Effector memory CD8-positive, alpha-beta T cell (primary cell): ENCODE measurements around the gene ERFL.
A peak's percentile ranks its signal among the peaks of the same experiment; 100 is the strongest.
"Not testable (repeated sequence)": the region's sequence is repeated elsewhere in the genome, so short reads cannot be mapped to it uniquely, and the experiment has no call there.

ENCODE experiments used
- ATAC-seq: fragments of 150-1000 bp; cut with Tn5 transposase; replicated peaks from 2 replicates; pipeline ENCODE4 v1.10.0; 2021; ENCODE audit warnings: mild to moderate bottlenecking, moderate library complexity
- DNase-seq, 3 experiments: peaks; one replicate each; pipeline ENCODE4 v3.0.0; 2021
- H3K27ac Mint-ChIP-seq, 2 donors: one replicate each; pipeline ENCODE4 v1.8.0; 2022; ENCODE audit warnings: mild to moderate bottlenecking in 2 of 2, mixed read lengths in 2 of 2, moderate library complexity in 2 of 2
- H3K27me3 Mint-ChIP-seq, 2 donors: one replicate each; pipeline ENCODE4 v1.8.0; 2022; ENCODE audit warnings: mixed read lengths in 2 of 2
- H3K36me3 Mint-ChIP-seq: one replicate; pipeline ENCODE4 v1.8.0; 2022; ENCODE audit warnings: mild to moderate bottlenecking, moderate library complexity, mixed read lengths; ENCODE audit not compliant: insufficient read depth
- H3K4me1 Mint-ChIP-seq, 2 donors: one replicate each; pipeline ENCODE4 v1.8.0; 2022; ENCODE audit warnings: low read depth in 2 of 2, mixed read lengths in 2 of 2
- H3K4me3 Mint-ChIP-seq, 2 donors: one replicate each; pipeline ENCODE4 v1.8.0; 2022; ENCODE audit warnings: mild to moderate bottlenecking in 2 of 2, mixed read lengths in 2 of 2, moderate library complexity in 2 of 2
- H3K9me3 Mint-ChIP-seq, 2 donors: one replicate each; pipeline ENCODE4 v1.8.0; 2022; ENCODE audit warnings: mixed read lengths in 2 of 2

Gene ERFL

GRCh38 chr19:41886761-41887710, 41.2 kb downstream of the ERFL start:
- DNase-seq, result peak; percentile 52 to 78 (median 73)
- H3K4me3 Mint-ChIP-seq, result peak overlapping the region; percentile 80 to 91

GRCh38 chr19:41883821-41884733, 44.2 kb downstream of the ERFL start:
- Mint-ChIP-seq H3K27me3 (no peaks in the 10 kb centered on the region), H3K4me1 (peaks cover 62 to 71% of the 10 kb centered on the region in 2 donors), H3K4me3 (peak overlapping the region; percentile 80 to 91), H3K27ac (peak overlapping the region; percentile 91 to 96), H3K9me3 (no peaks in the 10 kb centered on the region), H3K36me3 (peaks cover 75% of the 10 kb centered on the region)
- peak; percentile 77 to 82 (median 82) for DNase-seq
- peak; percentile 57 for ATAC-seq

More at GRCh38 chr19:41886761-41887710, 41.2 kb downstream of the ERFL start:
- ATAC-seq, result peak; percentile 66
- H3K36me3 Mint-ChIP-seq, result peaks cover 87% of the 10 kb centered on the region
- H3K27ac Mint-ChIP-seq, result peak overlapping the region; percentile 91 to 96
- peaks cover 62 to 76% of the 10 kb centered on the region in 2 donors for H3K4me1 Mint-ChIP-seq
- no peaks in the 10 kb centered on the region for H3K27me3 Mint-ChIP-seq
- H3K9me3 Mint-ChIP-seq, result no peaks in the 10 kb centered on the region

GRCh38 chr19:41883463-41883820, 44.8 kb downstream of the ERFL start:
- H3K27ac Mint-ChIP-seq, result peak overlapping the region; percentile 91 to 96
- peaks cover 61 to 69% of the 10 kb centered on the region in 2 donors for H3K4me1 Mint-ChIP-seq
- peaks cover 69% of the 10 kb centered on the region for H3K36me3 Mint-ChIP-seq
- ATAC-seq (no peak), DNase-seq (no peak)
- H3K27me3 Mint-ChIP-seq, result no peaks in the 10 kb centered on the region
- H3K4me3 Mint-ChIP-seq, result peak overlapping the region; percentile 80 to 91
- no peaks in the 10 kb centered on the region for H3K9me3 Mint-ChIP-seq

- peaks cover 62% of the 10 kb centered on the region for H3K36me3 Mint-ChIP-seq
Measured at GRCh38 chr19:41882568-41883462, 45.4 kb downstream of the ERFL start, which contains the start of gene ARHGEF1. Gene ARHGEF1, plus strand, starts transcription at chr19:41883184. Its CDS starts 4,899 bp downstream, at chr19:41888083.

GRCh38 chr19:41880329-41880708, 47.9 kb downstream of the ERFL start:
- DNase-seq (no peak), ATAC-seq (no peak)
- Mint-ChIP-seq H3K4me3 (peak overlapping the region; percentile 34 to 49), H3K9me3 (no peaks in the 10 kb centered on the region), H3K27me3 (no peaks in the 10 kb centered on the region), H3K27ac (peak overlapping the region; percentile 99), H3K4me1 (peaks cover 54 to 57% of the 10 kb centered on the region in 2 donors), H3K36me3 (peaks cover 45% of the 10 kb centered on the region)

More at GRCh38 chr19:41882568-41883462, 45.4 kb downstream of the ERFL start, which contains the start of gene ARHGEF1:
- peak in 2 of 3 experiments; percentile 37 to 48 for DNase-seq
- Mint-ChIP-seq H3K4me3 (peak within 1 kb of the TSS; percentile 85 to 91), H3K9me3 (no peaks in the 10 kb centered on the region), H3K27ac (peak within 1 kb of the TSS; percentile 91 to 97), H3K4me1 (peaks cover 59 to 65% of the 10 kb centered on the region in 2 donors), H3K27me3 (no peaks in the 10 kb centered on the region)
- ATAC-seq, result no peak

GRCh38 chr19:41879670-41880328, 48.5 kb downstream of the ERFL start:
- Mint-ChIP-seq H3K9me3 (no peaks in the 10 kb centered on the region), H3K27me3 (no peaks in the 10 kb centered on the region), H3K27ac (peak overlapping the region; percentile 99), H3K4me1 (peaks cover 49 to 52% of the 10 kb centered on the region in 2 donors), H3K36me3 (peaks cover 47% of the 10 kb centered on the region), H3K4me3 (peak overlapping the region; percentile 34 to 49)
- ATAC-seq (no peak), DNase-seq (no peak)

GRCh38 chr19:41879080-41879479, 49.2 kb downstream of the ERFL start:
- peaks cover 46% of the 10 kb centered on the region in 2 donors for H3K4me1 Mint-ChIP-seq

GRCh38 chr19:41877916-41878905, 50.0 kb downstream of the ERFL start:
- Mint-ChIP-seq H3K27me3 (no peaks in the 10 kb centered on the region), H3K4me1 (peaks cover 41 to 46% of the 10 kb centered on the region in 2 donors), H3K27ac (peak overlapping the region; percentile 99), H3K4me3 (peak overlapping the region; percentile 43 to 65), H3K9me3 (no peaks in the 10 kb centered on the region), H3K36me3 (peaks cover 34% of the 10 kb centered on the region)
- no peak for ATAC-seq
- DNase-seq, result no peak

More at GRCh38 chr19:41879080-41879479, 49.2 kb downstream of the ERFL start:
- ATAC-seq (no peak), DNase-seq (no peak)
- Mint-ChIP-seq H3K27me3 (no peaks in the 10 kb centered on the region), H3K4me3 (peak overlapping the region; percentile 13 to 43), H3K27ac (peak overlapping the region; percentile 99), H3K36me3 (peaks cover 40% of the 10 kb centered on the region), H3K9me3 (no peaks in the 10 kb centered on the region)

GRCh38 chr19:41876847-41877832, 51.1 kb downstream of the ERFL start, which contains the start of gene CD79A:
Gene CD79A, plus strand, starts transcription at chr19:41877279. Its CDS starts 26 bp downstream, at chr19:41877305.
- peak within 1 kb of the TSS; percentile 99 for H3K27ac Mint-ChIP-seq
- peak within 1 kb of the TSS; percentile 75 to 79 for H3K4me3 Mint-ChIP-seq
- H3K36me3 Mint-ChIP-seq, result peaks cover 31% of the 10 kb centered on the region
- H3K27me3 Mint-ChIP-seq, result no peaks in the 10 kb centered on the region
- ATAC-seq (no peak), DNase-seq (no peak)
- H3K9me3 Mint-ChIP-seq, result no peaks in the 10 kb centered on the region
- H3K4me1 Mint-ChIP-seq, result peaks cover 38 to 50% of the 10 kb centered on the region in 2 donors

GRCh38 chr19:41875973-41876372, 52.3 kb downstream of the ERFL start:
- not testable (repeated sequence) for H3K27me3 Mint-ChIP-seq, DNase-seq, H3K9me3 Mint-ChIP-seq, ATAC-seq
- peaks cover 42 to 54% of the 10 kb centered on the region in 2 donors for H3K4me1 Mint-ChIP-seq
- H3K4me3 Mint-ChIP-seq, result peak overlapping the region; percentile 75 to 79
- peak overlapping the region; percentile 99 for H3K27ac Mint-ChIP-seq
- peaks cover 34% of the 10 kb centered on the region for H3K36me3 Mint-ChIP-seq
